ENCODE data around the gene TP53RK. TPM values are rescaled to one million over a fixed set of nuclear protein-coding genes. Genes with fewer than 3 reads are reported as not detected.

Gene TP53RK
- total RNA-seq, 6 donors from 2014 or later, result 8.1 to 21.9 (median 12.5) TPM

DNA sequence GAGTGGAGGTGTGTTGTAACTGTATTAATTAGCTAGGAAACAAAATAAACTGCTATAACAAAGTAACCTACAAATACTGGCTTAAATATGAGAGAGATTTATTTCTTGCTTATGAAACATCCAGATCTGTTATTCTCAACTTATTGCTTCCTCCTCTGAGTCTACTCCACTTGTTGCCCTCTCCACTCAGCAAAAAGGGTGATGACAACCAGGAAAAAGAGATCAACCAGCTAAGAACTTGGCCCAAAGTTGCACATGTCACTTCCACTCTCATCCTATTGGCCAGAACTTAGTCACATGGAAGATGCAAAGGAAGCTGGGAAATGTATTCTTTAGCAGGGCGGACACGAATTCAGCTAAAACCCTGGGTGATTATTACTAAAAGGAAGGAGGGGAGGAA, 5.2 kb upstream of the TP53RK start:
- Histone ChIP-seq H3K4me3 (no peak overlapping the region), H3K36me3 (no peaks in the 10 kb centered on the region), H3K27ac (peak overlapping the region in 1 of 4 donors; percentile 12), H3K27me3 (no peaks in the 10 kb centered on the region), H3K4me1 (peaks cover 0 to 9% (median 5%) of the 10 kb centered on the region in 4 donors), H3K9me3 (no peaks in the 10 kb centered on the region)
- 60 to 69% methylated on average over 2 of the region's 2 CpGs for WGBS, 2 donors
- TF ChIP-seq POLR2A (IDR thresholded peaks at IDR 0.05), result no peak
- no peak for TF ChIP-seq POLR2AphosphoS5 (IDR thresholded peaks at IDR 0.05)
- TF ChIP-seq, protein P1, sequence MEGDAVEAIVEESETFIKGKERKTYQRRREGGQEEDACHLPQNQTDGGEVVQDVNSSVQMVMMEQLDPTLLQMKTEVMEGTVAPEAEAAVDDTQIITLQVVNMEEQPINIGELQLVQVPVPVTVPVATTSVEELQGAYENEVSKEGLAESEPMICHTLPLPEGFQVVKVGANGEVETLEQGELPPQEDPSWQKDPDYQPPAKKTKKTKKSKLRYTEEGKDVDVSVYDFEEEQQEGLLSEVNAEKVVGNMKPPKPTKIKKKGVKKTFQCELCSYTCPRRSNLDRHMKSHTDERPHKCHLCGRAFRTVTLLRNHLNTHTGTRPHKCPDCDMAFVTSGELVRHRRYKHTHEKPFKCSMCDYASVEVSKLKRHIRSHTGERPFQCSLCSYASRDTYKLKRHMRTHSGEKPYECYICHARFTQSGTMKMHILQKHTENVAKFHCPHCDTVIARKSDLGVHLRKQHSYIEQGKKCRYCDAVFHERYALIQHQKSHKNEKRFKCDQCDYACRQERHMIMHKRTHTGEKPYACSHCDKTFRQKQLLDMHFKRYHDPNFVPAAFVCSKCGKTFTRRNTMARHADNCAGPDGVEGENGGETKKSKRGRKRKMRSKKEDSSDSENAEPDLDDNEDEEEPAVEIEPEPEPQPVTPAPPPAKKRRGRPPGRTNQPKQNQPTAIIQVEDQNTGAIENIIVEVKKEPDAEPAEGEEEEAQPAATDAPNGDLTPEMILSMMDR (IDR thresholded peaks at IDR 0.05), result no peak
- ATAC-seq (ENCODE audit: low FRiP score in 2 of 2), result peak in 1 of 2 donors; percentile 55
- DNase-seq, result no peak

DNA sequence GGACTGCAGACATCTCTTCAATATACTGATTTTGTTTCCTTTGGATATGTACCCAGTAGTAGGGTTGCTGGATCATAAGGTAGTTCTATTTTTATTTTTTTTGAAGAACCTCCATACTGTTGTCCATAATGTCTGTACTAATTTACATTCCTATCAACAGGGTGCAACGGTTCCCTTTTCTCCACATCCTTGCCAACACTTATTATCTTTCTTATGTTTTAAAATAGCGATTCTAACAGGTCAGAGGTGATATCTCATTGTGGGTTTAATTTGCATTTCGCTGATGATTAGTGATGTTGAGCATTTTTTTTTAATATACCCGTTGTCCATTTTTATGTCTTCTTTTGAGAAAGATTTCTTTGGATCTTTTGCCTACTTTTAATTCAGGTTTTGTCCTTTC, 2.0 kb upstream of the TP53RK start:
- no peaks in the 10 kb centered on the region for H3K9me3 ChIP-seq
- H3K27ac ChIP-seq, result no peak overlapping the region
- no peak overlapping the region for H3K4me3 ChIP-seq
- no peaks in the 10 kb centered on the region for H3K27me3 ChIP-seq
- WGBS, 2 donors, result 82 to 87% methylated on average over 4 of the region's 4 CpGs
- no peak for ATAC-seq (ENCODE audit: low FRiP score in 2 of 2)
- DNase-seq, result no peak
- H3K4me1 ChIP-seq, result peaks cover 21 to 30% (median 23%) of the 10 kb centered on the region in 4 donors
- peaks cover 0 to 8% (median 2%) of the 10 kb centered on the region in 4 donors for H3K36me3 ChIP-seq
- TF ChIP-seq POLR2A (IDR thresholded peaks at IDR 0.05) (no peak), EP300 (IDR thresholded peaks at IDR 0.05) (no peak), POLR2AphosphoS5 (IDR thresholded peaks at IDR 0.05) (no peak)
- TF ChIP-seq, protein P1 (IDR thresholded peaks at IDR 0.05), result no peak

DNA sequence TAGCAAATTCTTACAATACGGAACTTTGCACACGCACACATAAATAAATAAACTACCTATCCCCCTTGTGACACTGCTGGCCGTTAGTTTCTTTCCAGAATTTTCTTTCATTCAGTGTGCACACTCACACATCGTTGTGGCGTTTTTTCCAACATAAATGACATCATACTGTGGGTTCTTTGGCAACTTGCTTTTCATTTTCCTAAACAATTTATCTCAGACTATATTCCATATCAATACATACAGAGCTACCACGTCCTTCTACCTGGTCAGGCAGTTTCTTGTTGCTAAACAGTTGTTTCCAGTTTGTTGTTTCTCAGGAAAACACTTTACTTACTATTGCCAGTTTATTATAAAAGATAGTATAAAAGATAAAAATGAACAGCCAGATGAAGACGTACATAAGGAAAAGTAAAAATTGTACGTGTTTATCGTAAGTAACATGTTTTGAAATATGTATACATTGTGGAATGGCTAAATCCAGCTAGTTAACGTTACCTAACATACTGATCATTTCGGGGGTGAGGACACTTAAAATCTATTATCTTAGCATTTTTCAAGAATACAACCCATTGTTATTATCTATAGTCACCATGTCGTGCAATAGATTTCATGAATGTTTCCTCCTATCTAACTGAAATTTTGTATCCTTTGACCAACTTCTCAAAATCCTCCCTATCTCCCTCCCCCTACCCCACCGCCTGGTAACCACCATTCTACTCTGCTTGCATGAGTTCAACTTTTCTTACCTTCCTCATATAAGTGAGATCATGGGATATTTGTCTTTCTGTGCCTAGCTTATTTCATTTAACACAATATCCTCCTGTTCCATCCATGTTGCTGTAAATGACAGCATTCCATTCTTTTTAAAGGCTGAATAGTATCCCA, 1.2 kb upstream of the TP53RK start:
- ATAC-seq (ENCODE audit: low FRiP score in 2 of 2), result no peak
- H3K4me3 ChIP-seq, result peak overlapping the region in 3 of 4 donors; percentile 73 to 96 (median 81)
- DNase-seq, result no peak
- no peaks in the 10 kb centered on the region for H3K27me3 ChIP-seq
- TF ChIP-seq, protein P1 (IDR thresholded peaks at IDR 0.05), result no peak
- TF ChIP-seq EP300 (IDR thresholded peaks at IDR 0.05), result no peak
- no peak for TF ChIP-seq POLR2AphosphoS5 (IDR thresholded peaks at IDR 0.05)
- TF ChIP-seq POLR2A (IDR thresholded peaks at IDR 0.05), result no peak
- no peaks in the 10 kb centered on the region for H3K9me3 ChIP-seq
- H3K4me1 ChIP-seq, result peaks cover 21 to 30% (median 23%) of the 10 kb centered on the region in 4 donors
- peak overlapping the region; percentile 93 to 95 (median 94) for H3K27ac ChIP-seq
- 49 to 50% methylated on average over 13 of the region's 13 CpGs for WGBS, 2 donors
- H3K36me3 ChIP-seq, result peaks cover 0 to 15% (median 2%) of the 10 kb centered on the region in 4 donors

DNA sequence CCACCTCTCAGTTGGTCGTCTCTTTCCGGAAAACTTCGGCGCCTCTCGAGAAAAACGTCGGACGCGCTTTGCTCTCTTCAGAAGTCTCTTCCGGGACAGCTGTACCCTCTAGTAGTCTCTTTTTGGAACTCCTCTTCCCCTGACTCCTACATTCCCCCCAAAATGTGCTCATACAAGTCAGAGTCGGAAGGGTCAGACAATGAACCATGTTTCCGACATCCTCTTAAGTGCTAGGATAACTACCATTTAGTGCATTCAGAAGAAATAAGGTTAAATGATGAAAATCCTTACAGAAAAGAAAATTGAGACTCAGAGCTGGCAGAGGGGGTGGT, 476 bp upstream of the TP53RK start:
- peaks cover 21 to 30% (median 23%) of the 10 kb centered on the region in 4 donors for H3K4me1 ChIP-seq
- H3K27ac ChIP-seq, result peak overlapping the region; percentile 93 to 95 (median 94)
- H3K9me3 ChIP-seq, result no peaks in the 10 kb centered on the region
- peak overlapping the region in 3 of 4 donors; percentile 73 to 96 (median 81) for H3K4me3 ChIP-seq
- no peak for TF ChIP-seq EP300 (IDR thresholded peaks at IDR 0.05)
- no peak for TF ChIP-seq POLR2A (IDR thresholded peaks at IDR 0.05)
- TF ChIP-seq, protein P1 (IDR thresholded peaks at IDR 0.05), result no peak
- no peak for TF ChIP-seq POLR2AphosphoS5 (IDR thresholded peaks at IDR 0.05)
- DNase-seq, result no peak
- 0 to 1% methylated on average over 12 of the region's 12 CpGs for WGBS, 2 donors
- peaks cover 0 to 21% (median 2%) of the 10 kb centered on the region in 4 donors for H3K36me3 ChIP-seq
- ATAC-seq (ENCODE audit: low FRiP score in 2 of 2), result no peak
- H3K27me3 ChIP-seq, result no peaks in the 10 kb centered on the region

Measured in upper lobe of left lung (tissue), 6 donors.